ENCODE data around the gene CDC42SE2.
"Not testable (repeated sequence)": the region's sequence is repeated elsewhere in the genome, so short reads cannot be mapped to it uniquely, and the experiment has no call there.

CDC42SE2 gene

DNA sequence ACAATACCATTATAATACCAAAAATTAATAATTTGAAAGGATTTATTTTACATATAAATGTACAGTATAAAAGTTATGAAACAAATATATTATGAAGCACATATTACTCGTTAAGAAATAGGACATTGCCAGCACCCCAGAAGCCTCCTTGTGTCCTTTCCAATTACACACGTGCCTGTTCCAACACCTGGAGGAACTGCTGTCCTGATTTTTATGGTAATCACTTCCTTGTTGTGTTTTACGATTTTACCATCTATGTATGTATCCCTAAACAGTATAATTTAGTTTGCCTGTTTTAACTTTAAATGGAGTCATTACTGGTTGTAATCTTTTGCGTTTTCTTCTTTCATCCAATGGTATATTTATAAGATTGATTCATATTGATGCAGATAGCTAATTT is 105.0 kb downstream of the CDC42SE2 start:
- no peak overlapping the region for H3K27ac ChIP-seq (ENCODE audit: low read depth in 2 of 2, low read length in 2 of 2)
- no peak overlapping the region for H3K9ac ChIP-seq (ENCODE audit: low read depth in 1 of 2, low read length in 2 of 2)
- no peaks in the 10 kb centered on the region for H3K4me1 ChIP-seq (ENCODE audit: control insufficient read depth in 2 of 2, insufficient read depth in 2 of 2, low read length in 2 of 2)
- H3K27me3 ChIP-seq (ENCODE audit: control insufficient read depth in 2 of 2, insufficient read depth in 2 of 2, low read length in 2 of 2) = no peaks in the 10 kb centered on the region
- no peaks in the 10 kb centered on the region for H3K9me3 ChIP-seq (ENCODE audit: control insufficient read depth in 2 of 2, low read length in 2 of 2)
- H3K4me3 ChIP-seq (ENCODE audit: low read length in 2 of 2) = no peak overlapping the region
- peaks cover 2 to 5% of the 10 kb centered on the region in 2 donors for H3K36me3 ChIP-seq (ENCODE audit: control insufficient read depth in 2 of 2, insufficient read depth in 2 of 2, low read length in 2 of 2)

DNA sequence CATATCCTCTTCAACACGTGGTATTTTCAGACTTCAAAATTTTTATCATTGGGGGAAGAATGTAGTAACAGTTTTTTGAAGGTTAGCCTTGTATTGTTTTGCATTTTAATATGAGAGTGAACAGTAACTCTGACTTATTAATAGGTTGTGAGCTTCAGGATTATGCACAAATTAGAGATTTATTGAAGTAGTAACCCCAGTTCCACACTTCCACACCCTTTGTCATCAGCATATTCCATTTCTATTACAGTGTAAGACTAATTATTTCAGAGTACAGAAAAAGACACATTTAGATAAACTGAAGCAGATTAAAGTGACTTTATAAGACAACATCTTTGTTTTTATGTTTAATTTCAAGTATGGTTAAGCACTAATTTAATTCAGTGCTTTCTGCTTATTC is 105.7 kb downstream of the CDC42SE2 start:
- no peaks in the 10 kb centered on the region for H3K9me3 ChIP-seq (ENCODE audit: control insufficient read depth in 2 of 2, low read length in 2 of 2)
- no peaks in the 10 kb centered on the region for H3K27me3 ChIP-seq (ENCODE audit: control insufficient read depth in 2 of 2, insufficient read depth in 2 of 2, low read length in 2 of 2)
- H3K36me3 ChIP-seq (ENCODE audit: control insufficient read depth in 2 of 2, insufficient read depth in 2 of 2, low read length in 2 of 2) = peaks cover 2 to 5% of the 10 kb centered on the region in 2 donors
- H3K4me1 ChIP-seq (ENCODE audit: control insufficient read depth in 2 of 2, insufficient read depth in 2 of 2, low read length in 2 of 2) = no peaks in the 10 kb centered on the region
- no peak overlapping the region for H3K27ac ChIP-seq (ENCODE audit: low read depth in 2 of 2, low read length in 2 of 2)
- H3K9ac ChIP-seq (ENCODE audit: low read depth in 1 of 2, low read length in 2 of 2) = no peak overlapping the region
- no peak overlapping the region for H3K4me3 ChIP-seq (ENCODE audit: low read length in 2 of 2)

DNA sequence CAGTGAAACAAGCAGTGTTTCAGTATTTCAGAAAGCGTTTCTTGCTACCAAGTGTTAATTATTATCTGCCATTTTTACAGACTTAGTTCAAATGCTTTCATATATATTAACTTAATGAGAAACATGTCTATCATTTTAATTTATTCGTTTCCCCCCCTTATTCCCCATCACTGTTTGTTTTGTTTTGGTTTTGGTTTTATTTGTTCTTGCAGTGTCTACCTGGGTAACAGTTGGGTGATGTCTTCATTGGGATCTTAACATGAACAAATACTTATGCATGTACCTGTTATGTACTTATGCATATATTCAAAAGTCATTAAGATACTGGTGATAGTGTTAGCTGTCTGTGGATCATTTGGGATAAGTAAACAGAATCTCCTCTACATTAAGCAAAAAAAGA is 108.0 kb downstream of the CDC42SE2 start:
- Histone ChIP-seq H3K36me3 (ENCODE audit: control insufficient read depth in 2 of 2, insufficient read depth in 2 of 2, low read length in 2 of 2) (peaks cover 0 to 5% of the 10 kb centered on the region in 2 donors), H3K9me3 (ENCODE audit: control insufficient read depth in 2 of 2, low read length in 2 of 2) (no peaks in the 10 kb centered on the region), H3K9ac (ENCODE audit: low read depth in 1 of 2, low read length in 2 of 2) (no peak overlapping the region), H3K4me1 (ENCODE audit: control insufficient read depth in 2 of 2, insufficient read depth in 2 of 2, low read length in 2 of 2) (no peaks in the 10 kb centered on the region), H3K4me3 (ENCODE audit: low read length in 2 of 2) (no peak overlapping the region), H3K27me3 (ENCODE audit: control insufficient read depth in 2 of 2, insufficient read depth in 2 of 2, low read length in 2 of 2) (no peaks in the 10 kb centered on the region), H3K27ac (ENCODE audit: low read depth in 2 of 2, low read length in 2 of 2) (no peak overlapping the region)

DNA sequence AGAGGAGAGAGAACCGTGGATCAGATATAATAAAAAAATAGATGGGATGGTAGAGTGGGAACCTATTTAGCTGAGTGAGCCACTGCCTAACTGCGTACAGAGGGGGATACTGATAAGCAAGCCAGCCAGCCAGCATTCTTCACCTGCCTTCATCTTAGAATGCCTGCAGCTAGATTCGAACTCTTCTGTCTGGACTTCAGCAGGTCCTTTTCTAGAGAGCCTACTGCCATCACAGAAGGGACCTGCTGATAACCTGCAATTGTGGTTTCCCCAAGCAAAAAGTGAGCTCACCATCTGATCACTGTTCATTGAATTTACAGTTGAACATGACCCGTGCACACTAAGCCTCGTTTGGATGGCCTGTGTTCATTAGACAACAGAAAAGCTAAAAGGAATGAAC is 109.4 kb downstream of the CDC42SE2 start:
- Histone ChIP-seq H3K4me3 (ENCODE audit: low read length in 2 of 2) (no peak overlapping the region), H3K27me3 (ENCODE audit: control insufficient read depth in 2 of 2, insufficient read depth in 2 of 2, low read length in 2 of 2) (no peaks in the 10 kb centered on the region), H3K9me3 (ENCODE audit: control insufficient read depth in 2 of 2, low read length in 2 of 2) (no peaks in the 10 kb centered on the region), H3K4me1 (ENCODE audit: control insufficient read depth in 2 of 2, insufficient read depth in 2 of 2, low read length in 2 of 2) (no peaks in the 10 kb centered on the region), H3K9ac (ENCODE audit: low read depth in 1 of 2, low read length in 2 of 2) (no peak overlapping the region), H3K36me3 (ENCODE audit: control insufficient read depth in 2 of 2, insufficient read depth in 2 of 2, low read length in 2 of 2) (peaks cover 0 to 2% of the 10 kb centered on the region in 2 donors), H3K27ac (ENCODE audit: low read depth in 2 of 2, low read length in 2 of 2) (no peak overlapping the region)

DNA sequence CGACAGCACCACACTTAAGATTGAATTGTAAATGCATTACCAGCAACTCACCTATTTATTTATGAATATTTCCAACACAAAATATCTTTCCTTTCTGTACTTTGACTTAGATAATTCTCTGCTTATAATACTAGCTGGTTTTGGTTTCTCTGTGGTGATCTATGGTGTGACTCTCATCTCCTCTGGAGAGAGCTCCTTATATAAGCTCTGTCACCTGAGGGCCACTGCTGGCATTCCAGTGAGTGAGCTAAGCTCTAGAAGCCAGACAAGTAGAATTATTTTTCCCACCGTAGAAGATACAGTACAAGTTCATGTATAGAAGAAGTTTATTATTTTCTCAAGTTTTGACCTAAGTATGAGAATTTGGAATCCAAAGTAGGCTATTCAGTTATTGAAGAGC is 111.5 kb downstream of the CDC42SE2 start:
- H3K9me3 ChIP-seq (ENCODE audit: control insufficient read depth in 2 of 2, low read length in 2 of 2) = no peaks in the 10 kb centered on the region
- no peak overlapping the region for H3K9ac ChIP-seq (ENCODE audit: low read depth in 1 of 2, low read length in 2 of 2)
- H3K27ac ChIP-seq (ENCODE audit: low read depth in 2 of 2, low read length in 2 of 2) = peak overlapping the region; percentile 19 to 43
- peaks cover 0 to 2% of the 10 kb centered on the region in 2 donors for H3K36me3 ChIP-seq (ENCODE audit: control insufficient read depth in 2 of 2, insufficient read depth in 2 of 2, low read length in 2 of 2)
- no peak overlapping the region for H3K4me3 ChIP-seq (ENCODE audit: low read length in 2 of 2)
- H3K4me1 ChIP-seq (ENCODE audit: control insufficient read depth in 2 of 2, insufficient read depth in 2 of 2, low read length in 2 of 2) = peaks cover 4 to 13% of the 10 kb centered on the region in 2 donors
- no peaks in the 10 kb centered on the region for H3K27me3 ChIP-seq (ENCODE audit: control insufficient read depth in 2 of 2, insufficient read depth in 2 of 2, low read length in 2 of 2)

DNA sequence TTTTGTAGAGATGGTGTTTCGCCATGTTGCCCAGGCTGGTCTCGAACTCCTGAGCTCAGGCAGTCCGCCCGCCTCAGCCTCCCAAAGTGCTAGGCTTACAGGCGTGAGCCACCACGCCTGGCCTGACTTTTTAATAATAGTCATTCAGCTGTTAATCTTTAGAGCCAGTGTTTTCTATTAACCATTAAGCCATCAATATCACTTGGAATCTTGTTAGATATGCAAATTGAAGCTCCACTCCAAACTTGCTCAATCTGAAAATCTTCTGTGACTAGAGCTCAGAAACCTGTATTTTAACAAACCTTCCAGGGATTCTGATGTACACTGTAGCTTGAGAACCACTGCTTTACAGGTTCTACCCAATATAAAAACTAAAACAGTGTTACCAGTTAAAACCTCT is 113.5 kb downstream of the CDC42SE2 start:
- Histone ChIP-seq H3K27me3 (ENCODE audit: control insufficient read depth in 2 of 2, insufficient read depth in 2 of 2, low read length in 2 of 2) (no peaks in the 10 kb centered on the region), H3K27ac (ENCODE audit: low read depth in 2 of 2, low read length in 2 of 2) (no peak overlapping the region), H3K9me3 (ENCODE audit: control insufficient read depth in 2 of 2, low read length in 2 of 2) (no peaks in the 10 kb centered on the region), H3K9ac (ENCODE audit: low read depth in 1 of 2, low read length in 2 of 2) (no peak overlapping the region), H3K36me3 (ENCODE audit: control insufficient read depth in 2 of 2, insufficient read depth in 2 of 2, low read length in 2 of 2) (peaks cover 0 to 2% of the 10 kb centered on the region in 2 donors), H3K4me3 (ENCODE audit: low read length in 2 of 2) (no peak overlapping the region), H3K4me1 (ENCODE audit: control insufficient read depth in 2 of 2, insufficient read depth in 2 of 2, low read length in 2 of 2) (peaks cover 10 to 16% of the 10 kb centered on the region in 2 donors)

DNA sequence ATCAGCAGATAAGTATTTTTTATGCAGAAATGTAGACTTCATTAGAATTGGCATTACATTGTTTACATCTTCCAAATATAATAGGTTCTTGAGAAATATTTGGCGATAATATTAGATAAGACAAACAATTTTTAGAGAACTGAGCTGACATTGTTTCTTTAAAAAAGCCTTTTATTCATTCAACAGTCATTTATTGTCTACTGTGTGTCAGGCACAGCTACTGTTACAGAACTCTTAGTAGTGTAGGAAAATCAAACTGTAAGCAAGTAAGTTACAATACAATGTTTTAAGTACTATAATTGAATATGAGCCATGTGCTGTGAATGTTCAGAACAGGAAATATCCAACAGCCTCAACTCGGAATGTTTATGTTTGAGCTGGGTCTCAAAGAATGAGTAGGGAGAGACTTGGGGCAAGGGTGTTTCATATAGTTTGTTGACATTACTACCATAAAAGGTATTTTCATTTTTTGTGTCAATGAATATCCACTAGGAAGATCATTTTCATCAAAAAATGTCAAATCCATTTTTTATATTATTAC is 114.0 kb downstream of the CDC42SE2 start:
- Histone ChIP-seq H3K9ac (ENCODE audit: low read depth in 1 of 2, low read length in 2 of 2) (no peak overlapping the region), H3K4me1 (ENCODE audit: control insufficient read depth in 2 of 2, insufficient read depth in 2 of 2, low read length in 2 of 2) (peaks cover 12 to 19% of the 10 kb centered on the region in 2 donors), H3K27ac (ENCODE audit: low read depth in 2 of 2, low read length in 2 of 2) (no peak overlapping the region), H3K36me3 (ENCODE audit: control insufficient read depth in 2 of 2, insufficient read depth in 2 of 2, low read length in 2 of 2) (peaks cover 0 to 2% of the 10 kb centered on the region in 2 donors), H3K27me3 (ENCODE audit: control insufficient read depth in 2 of 2, insufficient read depth in 2 of 2, low read length in 2 of 2) (no peaks in the 10 kb centered on the region), H3K4me3 (ENCODE audit: low read length in 2 of 2) (no peak overlapping the region), H3K9me3 (ENCODE audit: control insufficient read depth in 2 of 2, low read length in 2 of 2) (no peaks in the 10 kb centered on the region)

DNA sequence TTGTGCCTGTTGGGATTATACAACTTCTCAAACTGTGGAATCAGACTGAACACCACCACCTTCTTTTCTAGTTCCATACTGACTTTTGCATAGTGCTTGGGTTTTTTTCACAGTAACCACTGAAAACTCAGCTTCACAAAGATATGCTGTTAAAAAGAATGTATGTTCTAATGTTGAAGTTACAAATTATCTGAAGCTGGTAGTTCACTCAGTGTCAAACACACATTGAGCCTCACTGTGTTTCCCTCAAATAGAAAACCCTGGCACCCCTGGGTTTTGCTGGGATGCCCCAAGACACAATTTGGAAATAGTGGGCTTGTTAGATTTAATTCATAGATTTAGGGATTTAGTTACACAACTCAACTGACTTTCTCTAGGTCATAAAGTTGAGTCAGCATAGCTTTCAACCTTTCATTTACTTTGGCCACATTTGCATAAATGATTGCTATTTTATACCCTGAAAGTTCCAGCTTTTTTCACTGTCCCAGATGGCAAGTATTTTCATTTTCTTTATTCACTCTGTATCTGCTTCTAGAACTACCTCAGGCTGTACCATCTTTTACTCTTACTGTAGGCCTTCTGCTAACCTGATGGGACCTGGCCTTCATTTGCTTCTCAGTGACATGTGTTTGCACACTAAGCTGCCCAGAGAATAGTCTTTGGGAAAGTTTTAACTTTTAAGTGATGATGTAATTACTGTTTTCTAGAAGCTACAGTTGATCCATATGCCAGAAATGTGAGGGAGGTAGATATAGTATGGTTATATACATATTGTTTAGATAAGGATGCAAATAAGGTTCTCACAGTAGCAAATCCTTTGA is 115.1 kb downstream of the CDC42SE2 start:
- Histone ChIP-seq H3K9me3 (ENCODE audit: control insufficient read depth in 2 of 2, low read length in 2 of 2) (no peaks in the 10 kb centered on the region), H3K36me3 (ENCODE audit: control insufficient read depth in 2 of 2, insufficient read depth in 2 of 2, low read length in 2 of 2) (no peaks in the 10 kb centered on the region), H3K4me1 (ENCODE audit: control insufficient read depth in 2 of 2, insufficient read depth in 2 of 2, low read length in 2 of 2) (peaks cover 14 to 19% of the 10 kb centered on the region in 2 donors), H3K4me3 (ENCODE audit: low read length in 2 of 2) (no peak overlapping the region), H3K27ac (ENCODE audit: low read depth in 2 of 2, low read length in 2 of 2) (peak overlapping the region; percentile 67 to 72), H3K27me3 (ENCODE audit: control insufficient read depth in 2 of 2, insufficient read depth in 2 of 2, low read length in 2 of 2) (no peaks in the 10 kb centered on the region), H3K9ac (ENCODE audit: low read depth in 1 of 2, low read length in 2 of 2) (no peak overlapping the region)

DNA sequence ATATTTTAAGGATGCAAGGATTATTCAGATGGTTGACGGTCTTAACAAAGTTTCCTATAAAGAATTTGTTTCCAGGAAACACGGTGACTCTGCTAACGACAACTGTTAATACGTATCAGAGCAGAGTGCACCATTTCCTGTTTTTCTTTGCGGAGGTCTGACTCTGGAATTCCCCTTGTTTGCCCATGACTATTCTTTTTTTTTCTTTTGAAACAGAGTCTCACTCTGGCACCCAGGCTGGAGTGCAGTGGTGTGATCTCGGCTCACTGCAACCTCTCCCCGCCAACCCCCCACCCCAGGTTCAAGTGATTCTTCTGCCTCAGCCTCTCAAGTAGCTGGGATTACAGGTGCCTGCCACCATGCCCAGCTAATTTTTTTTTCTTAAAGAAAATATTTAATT is 115.9 kb downstream of the CDC42SE2 start:
- no peaks in the 10 kb centered on the region for H3K27me3 ChIP-seq (ENCODE audit: control insufficient read depth in 2 of 2, insufficient read depth in 2 of 2, low read length in 2 of 2)
- no peaks in the 10 kb centered on the region for H3K9me3 ChIP-seq (ENCODE audit: control insufficient read depth in 2 of 2, low read length in 2 of 2)
- H3K9ac ChIP-seq (ENCODE audit: low read depth in 1 of 2, low read length in 2 of 2) = peak overlapping the region in 1 of 2 donors; percentile 5
- peak overlapping the region in 1 of 2 donors; percentile 1 for H3K4me3 ChIP-seq (ENCODE audit: low read length in 2 of 2)
- no peaks in the 10 kb centered on the region for H3K36me3 ChIP-seq (ENCODE audit: control insufficient read depth in 2 of 2, insufficient read depth in 2 of 2, low read length in 2 of 2)
- H3K27ac ChIP-seq (ENCODE audit: low read depth in 2 of 2, low read length in 2 of 2) = peak overlapping the region; percentile 67 to 72
- H3K4me1 ChIP-seq (ENCODE audit: control insufficient read depth in 2 of 2, insufficient read depth in 2 of 2, low read length in 2 of 2) = peaks cover 14 to 19% of the 10 kb centered on the region in 2 donors

DNA sequence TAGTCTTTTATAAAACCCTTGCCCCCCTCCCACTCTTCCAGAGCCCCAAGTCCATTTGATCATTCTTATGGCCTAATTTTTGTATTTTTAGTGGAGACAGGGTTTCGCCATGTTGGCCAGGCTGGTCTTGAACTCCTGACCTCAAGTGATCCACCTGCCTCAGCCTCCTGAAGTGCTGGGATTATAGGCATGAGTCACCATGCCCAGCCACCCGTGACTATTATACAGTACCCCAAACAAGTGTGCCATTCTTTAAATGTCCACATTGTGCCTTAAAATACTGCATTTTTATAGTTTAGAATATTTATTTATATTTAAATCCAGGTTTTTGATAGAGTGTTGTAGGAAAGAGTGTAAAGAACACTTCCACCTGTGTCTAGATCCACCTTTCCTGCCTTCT is 116.4 kb downstream of the CDC42SE2 start:
- H3K4me3 ChIP-seq (ENCODE audit: low read length in 2 of 2); H3K36me3 ChIP-seq (ENCODE audit: control insufficient read depth in 2 of 2, insufficient read depth in 2 of 2, low read length in 2 of 2); H3K9me3 ChIP-seq (ENCODE audit: control insufficient read depth in 2 of 2, low read length in 2 of 2); H3K27me3 ChIP-seq (ENCODE audit: control insufficient read depth in 2 of 2, insufficient read depth in 2 of 2, low read length in 2 of 2): not testable (repeated sequence)
- H3K4me1 ChIP-seq (ENCODE audit: control insufficient read depth in 2 of 2, insufficient read depth in 2 of 2, low read length in 2 of 2) = peaks cover 14 to 19% of the 10 kb centered on the region in 2 donors
- peak overlapping the region; percentile 69 to 72 for H3K27ac ChIP-seq (ENCODE audit: low read depth in 2 of 2, low read length in 2 of 2)
- peak overlapping the region in 1 of 2 donors; percentile 5 for H3K9ac ChIP-seq (ENCODE audit: low read depth in 1 of 2, low read length in 2 of 2)
